Endothelial cell of umbilical vein (primary cell): ENCODE results near the gene FYN. TPM values are rescaled to one million over a fixed set of nuclear protein-coding genes. Genes with fewer than 3 reads are reported as not detected.

ENCODE experiments used
- BruUV-seq: library from RNA; stranded (reverse); fragments of 400-500 nt; replicated peaks from 2 replicates; lab custom pipeline; 2021; lab: Mats Ljungman, UMichigan
- CTCF ChIA-PET: fragments of 300-600, 350-600 bp; sonication (Branson Sonifier 250); formaldehyde crosslinking; loops from one replicate; lab custom pipeline; 2021; ENCODE audit warnings: antibody characterized with exemption, inconsistent platforms; lab: Charles Lee
- POLR2A ChIA-PET: fragments of 300-600, 350-600 bp; sonication (Branson Sonifier 250); formaldehyde crosslinking; loops from one replicate; lab custom pipeline; 2021; ENCODE audit warnings: antibody characterized with exemption, inconsistent platforms; lab: Charles Lee
- DNase-seq: peaks from one replicate; pipeline ENCODE4 v3.0.0-alpha.2; 2011; ENCODE audit warnings: low read depth, low spot score
- FAIRE-seq: peaks from 2 replicates; lab custom pipeline; 2011; peaks lifted over from hg19 to GRCh38; lab: Jason Lieb, UNC
- H2AFZ ChIP-seq: 2 replicates; pipeline ENCODE4 v1.6.0; 2012; ENCODE audit warnings: low read depth, low read length, control low read depth, inconsistent platforms
- H3K27ac ChIP-seq: 2 replicates; pipeline ENCODE4 v1.5.1; 2011; ENCODE audit warnings: low read depth, mild to moderate bottlenecking, control low read depth, low read length, moderate library complexity; ENCODE audit not compliant: insufficient read depth
- H3K27me3 ChIP-seq, 2 experiments: 2 replicates each; pipeline versions ENCODE4 v1.6.0 to v1.6.1; 2011; ENCODE audit warnings: low read length in 2 of 2, mixed read lengths in 1 of 2; ENCODE audit not compliant: control insufficient read depth in 2 of 2, insufficient read depth in 2 of 2
- H3K36me3 ChIP-seq, 2 experiments: 2 replicates in 1 of 2; 3 replicates in 1 of 2; pipeline ENCODE4 v1.5.1; 2011; ENCODE audit warnings: low read length in 2 of 2, mild to moderate bottlenecking in 1 of 2, moderate library complexity in 1 of 2; ENCODE audit not compliant: control insufficient read depth in 2 of 2, insufficient read depth in 2 of 2; ENCODE audit errors: extremely low read depth in 1 of 2
- H3K4me1 ChIP-seq: 3 replicates; pipeline ENCODE4 v1.5.1; 2011; ENCODE audit warnings: mild to moderate bottlenecking, low read length; ENCODE audit not compliant: control insufficient read depth, insufficient read depth; ENCODE audit errors: extremely low read depth
- H3K4me2 ChIP-seq: 2 replicates; pipeline ENCODE4 v1.6.1; 2011; ENCODE audit warnings: low read length, control low read depth, mixed read lengths; ENCODE audit not compliant: insufficient read depth
- H3K4me3 ChIP-seq, 3 experiments: fragments of 200-600 bp in 1 of 3; sonication (generic), shearing (Covaris generic) in 1 of 3; replicated peaks in 1 of 3; 2 replicates each; pipeline ENCODE4 v1.5.1; 2011 to 2016; ENCODE audit warnings: control low read depth in 3 of 3, low read length in 3 of 3, mild to moderate bottlenecking in 2 of 3, inconsistent platforms in 1 of 3, low read depth in 1 of 3, moderate library complexity in 1 of 3; ENCODE audit not compliant: insufficient read depth in 1 of 3
- H3K79me2 ChIP-seq: 2 replicates; pipeline ENCODE4 v1.6.0; 2012; ENCODE audit warnings: low read length, inconsistent platforms; ENCODE audit not compliant: control insufficient read depth, insufficient read depth
- H3K9ac ChIP-seq: replicated peaks from 2 replicates; pipeline ENCODE3; 2011; ENCODE audit warnings: low read length, control low read depth; ENCODE audit not compliant: insufficient read depth; ENCODE audit errors: extremely low read depth
- H3K9me1 ChIP-seq: replicated peaks from 3 replicates; pipeline ENCODE4 v1.6.0; 2011; ENCODE audit warnings: mild to moderate bottlenecking, low read length; ENCODE audit not compliant: control insufficient read depth, insufficient read depth; ENCODE audit errors: extremely low read depth
- H3K9me3 ChIP-seq: replicated peaks from 2 replicates; pipeline ENCODE4 v1.5.1; 2012; ENCODE audit warnings: low read length, inconsistent platforms; ENCODE audit not compliant: control insufficient read depth, insufficient read depth
- H4K20me1 ChIP-seq: replicated peaks from 2 replicates; pipeline ENCODE3; 2011; ENCODE audit warnings: mild to moderate bottlenecking, low read length; ENCODE audit not compliant: control insufficient read depth, insufficient read depth; ENCODE audit errors: extremely low read depth
- EZH2 ChIP-seq: IDR thresholded peaks from 2 replicates; pipeline ENCODE4 v1.6.1; 2012; ENCODE audit warnings: borderline replicate concordance, low read depth, mild to moderate bottlenecking, moderate library complexity, low read length, inconsistent platforms; ENCODE audit not compliant: severe bottlenecking
- FOS ChIP-seq: IDR thresholded peaks from 2 replicates; pipeline ENCODE4 v1.6.1; 2011; ENCODE audit warnings: mild to moderate bottlenecking, low read length, moderate library complexity, borderline replicate concordance; ENCODE audit not compliant: insufficient read depth
- GATA2 ChIP-seq: IDR thresholded peaks from 2 replicates; pipeline ENCODE4 v1.7.0; 2011; ENCODE audit warnings: low read depth, mild to moderate bottlenecking, moderate library complexity, mixed read lengths, low read length; ENCODE audit not compliant: insufficient read length, insufficient read depth
- JUN ChIP-seq: IDR thresholded peaks from 2 replicates; pipeline ENCODE4 v1.6.1; 2011; ENCODE audit warnings: borderline replicate concordance, low read depth; ENCODE audit not compliant: insufficient read length, insufficient read depth
- MAX ChIP-seq: IDR thresholded peaks from 2 replicates; pipeline ENCODE4 v1.6.1; 2011; ENCODE audit not compliant: insufficient read depth, insufficient read length
- MYC ChIP-seq: IDR thresholded peaks from one replicate; pipeline ENCODE4 v1.6.1; 2011; ENCODE audit warnings: mild to moderate bottlenecking, low read depth, low read length
- POLR2A ChIP-seq: IDR thresholded peaks from 2 replicates; pipeline ENCODE4 v1.6.1; 2012; ENCODE audit warnings: low read depth, mild to moderate bottlenecking, control low read depth, low read length
- POLR2AphosphoS5 ChIP-seq: IDR thresholded peaks from 2 replicates; pipeline ENCODE4 v1.6.1; 2012; ENCODE audit warnings: low read depth, mild to moderate bottlenecking, control low read depth, low read length, moderate library complexity; ENCODE audit not compliant: insufficient read depth
- dilution Hi-C: fragments of 300-500 bp; cut with MboI; formaldehyde crosslinking; loops from one replicate; pipeline ENCODE4 v1.15.0; 2019; ENCODE audit warnings: low sequenced_read_pairs; ENCODE audit not compliant: extremely low pct_ligation_motif_present
- intact Hi-C: fragments of 100-400 bp; cut with micrococcal nuclease; formaldehyde crosslinking; loops from one replicate; pipeline ENCODE4 v1.10.0; 2022
- polyA plus RNA-seq, 4 experiments: library from polyadenylated mRNA; depleted of rRNA in 3 of 4; stranded (reverse) in 3 of 4; unstranded in 1 of 4; fragments of >200 nt; gene quantifications; 2 replicates each; pipeline versions ENCODE4 v1.2.1 to v1.2.3, GENCODE V29; 2011 to 2012; ENCODE audit warnings: missing spikeins in 1 of 4
- total RNA-seq: library from RNA; stranded (reverse); gene quantifications from 2 replicates; pipeline ENCODE4 v1.2.3, GENCODE V29; 2021
- TF ChIP-seq, protein P1 (sequence below), 2 donors: IDR thresholded peaks; 1 replicate in 1 of 2; 2 replicates in 1 of 2; pipeline ENCODE4 v1.5.1; 2011; ENCODE audit warnings: low read length in 2 of 2, mild to moderate bottlenecking in 2 of 2, moderate library complexity in 2 of 2, control low read depth in 1 of 2, inconsistent platforms in 1 of 2, low read depth in 1 of 2; ENCODE audit not compliant: insufficient read depth in 1 of 2; ENCODE audit errors: extremely low read depth in 1 of 2

FYN gene
- total and polyA plus RNA-seq, 2 donors (not counting 3 experiments of a cell fraction or from before 2014, with no cell fraction given): 69.0 to 143 TPM

- POLR2A ChIA-PET: no interaction called here
- Histone ChIP-seq H3K9me1 (no peaks in the 10 kb centered on the region), H3K4me2 (no peak overlapping the region), H3K4me1 (peaks cover 3% of the 10 kb centered on the region), H3K79me2 (no peaks in the 10 kb centered on the region), H3K27ac (no peak overlapping the region), H3K4me3 (no peak overlapping the region), H3K36me3 (no peaks in the 10 kb centered on the region), H3K9ac (no peak overlapping the region), H3K27me3 (no peaks in the 10 kb centered on the region), H3K9me3 (no peaks in the 10 kb centered on the region), H2AFZ (no peak overlapping the region), H4K20me1 (no peaks in the 10 kb centered on the region)
- no peak for DNase-seq
- intact Hi-C loops: no loop called here
- dilution Hi-C loops: no loop called here
- CTCF ChIA-PET: interaction anchor here (0.6 to 1.2 kb wide), 2 partner anchors 387 to 392 kb away, joined by 3 to 4 read pairs; no protein-coding TSS in a partner anchor
- FAIRE-seq: no peak
- BruUV-seq: no TSS peak
- TF ChIP-seq FOS (no peak), POLR2AphosphoS5 (no peak), MYC (no peak), MAX (no peak), JUN (no peak), EZH2 (no peak), GATA2 (no peak), POLR2A (no peak)
- TF ChIP-seq, protein P1, sequence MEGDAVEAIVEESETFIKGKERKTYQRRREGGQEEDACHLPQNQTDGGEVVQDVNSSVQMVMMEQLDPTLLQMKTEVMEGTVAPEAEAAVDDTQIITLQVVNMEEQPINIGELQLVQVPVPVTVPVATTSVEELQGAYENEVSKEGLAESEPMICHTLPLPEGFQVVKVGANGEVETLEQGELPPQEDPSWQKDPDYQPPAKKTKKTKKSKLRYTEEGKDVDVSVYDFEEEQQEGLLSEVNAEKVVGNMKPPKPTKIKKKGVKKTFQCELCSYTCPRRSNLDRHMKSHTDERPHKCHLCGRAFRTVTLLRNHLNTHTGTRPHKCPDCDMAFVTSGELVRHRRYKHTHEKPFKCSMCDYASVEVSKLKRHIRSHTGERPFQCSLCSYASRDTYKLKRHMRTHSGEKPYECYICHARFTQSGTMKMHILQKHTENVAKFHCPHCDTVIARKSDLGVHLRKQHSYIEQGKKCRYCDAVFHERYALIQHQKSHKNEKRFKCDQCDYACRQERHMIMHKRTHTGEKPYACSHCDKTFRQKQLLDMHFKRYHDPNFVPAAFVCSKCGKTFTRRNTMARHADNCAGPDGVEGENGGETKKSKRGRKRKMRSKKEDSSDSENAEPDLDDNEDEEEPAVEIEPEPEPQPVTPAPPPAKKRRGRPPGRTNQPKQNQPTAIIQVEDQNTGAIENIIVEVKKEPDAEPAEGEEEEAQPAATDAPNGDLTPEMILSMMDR (IDR thresholded peaks at IDR 0.05; ENCODE audit: extremely low read depth in 1 of 2, insufficient read depth in 1 of 2, low read depth in 1 of 2, low read length in 2 of 2): no peak
Observed at GRCh38 chr6:111651185-111652034, 221.8 kb downstream of the FYN start.
